ENCODE data around the gene PLEKHA4. TPM values are rescaled to one million over a fixed set of nuclear protein-coding genes. Genes with fewer than 3 reads are reported as not detected.

The PLEKHA4 gene
- total RNA-seq, 1 experiment from 2014 or later, result 4.2 TPM

- TF ChIP-seq, protein P1, sequence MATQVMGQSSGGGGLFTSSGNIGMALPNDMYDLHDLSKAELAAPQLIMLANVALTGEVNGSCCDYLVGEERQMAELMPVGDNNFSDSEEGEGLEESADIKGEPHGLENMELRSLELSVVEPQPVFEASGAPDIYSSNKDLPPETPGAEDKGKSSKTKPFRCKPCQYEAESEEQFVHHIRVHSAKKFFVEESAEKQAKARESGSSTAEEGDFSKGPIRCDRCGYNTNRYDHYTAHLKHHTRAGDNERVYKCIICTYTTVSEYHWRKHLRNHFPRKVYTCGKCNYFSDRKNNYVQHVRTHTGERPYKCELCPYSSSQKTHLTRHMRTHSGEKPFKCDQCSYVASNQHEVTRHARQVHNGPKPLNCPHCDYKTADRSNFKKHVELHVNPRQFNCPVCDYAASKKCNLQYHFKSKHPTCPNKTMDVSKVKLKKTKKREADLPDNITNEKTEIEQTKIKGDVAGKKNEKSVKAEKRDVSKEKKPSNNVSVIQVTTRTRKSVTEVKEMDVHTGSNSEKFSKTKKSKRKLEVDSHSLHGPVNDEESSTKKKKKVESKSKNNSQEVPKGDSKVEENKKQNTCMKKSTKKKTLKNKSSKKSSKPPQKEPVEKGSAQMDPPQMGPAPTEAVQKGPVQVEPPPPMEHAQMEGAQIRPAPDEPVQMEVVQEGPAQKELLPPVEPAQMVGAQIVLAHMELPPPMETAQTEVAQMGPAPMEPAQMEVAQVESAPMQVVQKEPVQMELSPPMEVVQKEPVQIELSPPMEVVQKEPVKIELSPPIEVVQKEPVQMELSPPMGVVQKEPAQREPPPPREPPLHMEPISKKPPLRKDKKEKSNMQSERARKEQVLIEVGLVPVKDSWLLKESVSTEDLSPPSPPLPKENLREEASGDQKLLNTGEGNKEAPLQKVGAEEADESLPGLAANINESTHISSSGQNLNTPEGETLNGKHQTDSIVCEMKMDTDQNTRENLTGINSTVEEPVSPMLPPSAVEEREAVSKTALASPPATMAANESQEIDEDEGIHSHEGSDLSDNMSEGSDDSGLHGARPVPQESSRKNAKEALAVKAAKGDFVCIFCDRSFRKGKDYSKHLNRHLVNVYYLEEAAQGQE (IDR thresholded peaks at IDR 0.05; ENCODE audit: insufficient read depth in 1 of 2, low read depth in 2 of 2, low read length in 1 of 2), result no peak
- TF ChIP-seq CTCF (IDR thresholded peaks at IDR 0.05) (no peak), SIN3A (IDR thresholded peaks at IDR 0.05; ENCODE audit: borderline replicate concordance, insufficient read depth, low read depth, low read length) (no peak), POLR2AphosphoS5 (IDR thresholded peaks at IDR 0.05; ENCODE audit: low read depth, low read length) (no peak), TCF7L2 (IDR thresholded peaks at IDR 0.05; ENCODE audit: low read depth, low read length) (no peak)
- ATAC-seq (no peak), DNase-seq (ENCODE audit: low read depth, low spot score) (no peak)
- intact Hi-C loops (cut with micrococcal nuclease; ENCODE audit: unreplicated experiment) (no loop called here), in situ Hi-C loops (cut with HindIII; ENCODE audit: low pct_unique_long_range_greater_than_20kb, low sequenced_read_pairs) (no loop called here)
- H3K9me3 ChIP-seq (ENCODE audit: control insufficient read depth, insufficient read depth, low read depth, low read length), result no peaks in the 10 kb centered on the region
- BruUV-seq (replicated peaks), result no TSS peak
- ChIA-PET POLR2A (no interaction called here), CTCF (no interaction called here)
- no peaks in the 10 kb centered on the region for H3K4me1 ChIP-seq (ENCODE audit: control insufficient read depth, insufficient read depth, low read length)
- no peak overlapping the region for H3K4me3 ChIP-seq (ENCODE audit: low read depth in 2 of 2, low read length in 2 of 2)
- H3K27me3 ChIP-seq (ENCODE audit: control insufficient read depth, insufficient read depth, low read length), result no peaks in the 10 kb centered on the region
- H3K36me3 ChIP-seq (ENCODE audit: control insufficient read depth, insufficient read depth, low read length), result no peaks in the 10 kb centered on the region
- H3K27ac ChIP-seq (ENCODE audit: low read length), result no peak overlapping the region
These were observed 5.6 kb downstream of the PLEKHA4 start for GRCh38 chr19:48862827-48863226.

DNA sequence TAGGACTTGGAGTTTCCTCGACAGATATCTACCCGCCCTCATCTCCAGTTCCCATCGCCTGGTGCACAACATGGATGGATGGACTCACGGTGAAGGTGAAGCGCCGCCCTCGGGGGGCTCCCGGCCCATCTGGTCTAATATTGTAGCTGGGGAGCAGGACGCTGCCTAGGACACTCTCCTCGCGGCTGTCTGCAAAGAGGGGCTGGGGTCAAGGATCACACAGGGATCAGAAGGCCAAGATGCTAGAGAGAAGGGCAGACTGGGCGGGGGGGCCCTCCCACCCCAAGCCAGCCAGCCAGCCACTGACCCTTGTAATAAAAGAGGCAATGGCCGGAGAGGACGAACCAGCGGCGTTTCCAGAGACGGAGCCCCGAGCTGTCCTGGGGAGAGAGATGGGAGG, 7.1 kb downstream of the PLEKHA4 start:
- Histone ChIP-seq H3K4me1 (ENCODE audit: control insufficient read depth, insufficient read depth, low read length) (no peaks in the 10 kb centered on the region), H3K9me3 (ENCODE audit: control insufficient read depth, insufficient read depth, low read depth, low read length) (no peaks in the 10 kb centered on the region), H3K36me3 (ENCODE audit: control insufficient read depth, insufficient read depth, low read length) (no peaks in the 10 kb centered on the region), H3K4me3 (ENCODE audit: low read depth in 2 of 2, low read length in 2 of 2) (no peak overlapping the region), H3K27me3 (ENCODE audit: control insufficient read depth, insufficient read depth, low read length) (no peaks in the 10 kb centered on the region), H3K27ac (ENCODE audit: low read length) (no peak overlapping the region)
- BruUV-seq (replicated peaks), result no TSS peak
- in situ Hi-C loops (cut with HindIII; ENCODE audit: low pct_unique_long_range_greater_than_20kb, low sequenced_read_pairs), result no loop called here
- POLR2A ChIA-PET, result no interaction called here
- DNase-seq (ENCODE audit: low read depth, low spot score) (no peak), ATAC-seq (no peak)
- CTCF ChIA-PET, result no interaction called here
- TF ChIP-seq POLR2AphosphoS5 (IDR thresholded peaks at IDR 0.05; ENCODE audit: low read depth, low read length) (no peak), TCF7L2 (IDR thresholded peaks at IDR 0.05; ENCODE audit: low read depth, low read length) (no peak), CTCF (IDR thresholded peaks at IDR 0.05) (no peak)
- TF ChIP-seq, protein P1 (IDR thresholded peaks at IDR 0.05; ENCODE audit: insufficient read depth in 1 of 2, low read depth in 2 of 2, low read length in 1 of 2), result no peak
- intact Hi-C loops (cut with micrococcal nuclease; ENCODE audit: unreplicated experiment), result no loop called here
